Stimulated activated CD4-positive, alpha-beta T cell treated with anti-CD3 and anti-CD28 coated beads, Interleukin-15, amount 100 ng/mL, for 48 hours (primary cell): Measurements from ENCODE around the gene GARIN5A.

ENCODE experiments used
- DNase-seq, 2 donors: peaks; one replicate each; pipeline ENCODE4 v3.0.0-alpha.2; 2020; ENCODE audit warnings: low read depth in 2 of 2

The GARIN5A gene

GRCh38 chr19:50434525-50434924, 42.1 kb downstream of the GARIN5A start:
- no peak for DNase-seq

GRCh38 chr19:50433201-50434180, 43.2 kb downstream of the GARIN5A start:
- DNase-seq, result no peak

- no peak for DNase-seq
Observed at GRCh38 chr19:50432221-50433028, 44.2 kb downstream of the GARIN5A start, which contains the start of gene MYBPC2. MYBPC2 (plus strand) TSS chr19:50432892; CDS start chr19:50432954, 62 bp downstream.

GRCh38 chr19:50431343-50432220, 45.1 kb downstream of the GARIN5A start:
- DNase-seq, result peak; percentile 76 to 80

GRCh38 chr19:50430888-50431342, 45.7 kb downstream of the GARIN5A start:
- no peak for DNase-seq

- no peak for DNase-seq
Observed at GRCh38 chr19:50428772-50429463, 47.7 kb downstream of the GARIN5A start.

GRCh38 chr19:50427997-50428425, 48.6 kb downstream of the GARIN5A start:
- no peak for DNase-seq

- DNase-seq, result no peak
Observed at GRCh38 chr19:50427318-50427925, 49.2 kb downstream of the GARIN5A start.

GRCh38 chr19:50425581-50425980, 51.1 kb downstream of the GARIN5A start:
- no peak for DNase-seq

- DNase-seq, result no peak
Observed at GRCh38 chr19:50423279-50424113, 53.2 kb downstream of the GARIN5A start.

GRCh38 chr19:50422397-50423278, 54.0 kb downstream of the GARIN5A start:
- no peak for DNase-seq

GRCh38 chr19:50420808-50421207, 55.8 kb downstream of the GARIN5A start:
- DNase-seq, result no peak

GRCh38 chr19:50420127-50420526, 56.5 kb downstream of the GARIN5A start:
- DNase-seq, result no peak

GRCh38 chr19:50419580-50420035, 57.0 kb downstream of the GARIN5A start:
- no peak for DNase-seq

- no peak for DNase-seq
Observed at GRCh38 chr19:50419022-50419579, 57.5 kb downstream of the GARIN5A start.

- no peak for DNase-seq
Observed at GRCh38 chr19:50418176-50419021, 58.2 kb downstream of the GARIN5A start, which contains the start of gene SPIB. SPIB (plus strand) TSS chr19:50418938; CDS start chr19:50418963, 25 bp downstream.
